Activated CD8-positive, alpha-beta memory T cell treated with anti-CD3 and anti-CD28 coated beads, Interleukin-2, amount 50 U/mL, for 48 hours (primary cell): Measurements from ENCODE around the gene FOXD1.
"Not testable (repeated sequence)": the region's sequence is repeated elsewhere in the genome, so short reads cannot be mapped to it uniquely, and the experiment has no call there.

ENCODE experiments used
- DNase-seq: peaks from one replicate; pipeline ENCODE4 v3.0.0-alpha.2; 2020

Gene FOXD1

GRCh38 chr5:73415171-73415570, 33.4 kb downstream of the FOXD1 start:
- DNase-seq = no peak

DNA sequence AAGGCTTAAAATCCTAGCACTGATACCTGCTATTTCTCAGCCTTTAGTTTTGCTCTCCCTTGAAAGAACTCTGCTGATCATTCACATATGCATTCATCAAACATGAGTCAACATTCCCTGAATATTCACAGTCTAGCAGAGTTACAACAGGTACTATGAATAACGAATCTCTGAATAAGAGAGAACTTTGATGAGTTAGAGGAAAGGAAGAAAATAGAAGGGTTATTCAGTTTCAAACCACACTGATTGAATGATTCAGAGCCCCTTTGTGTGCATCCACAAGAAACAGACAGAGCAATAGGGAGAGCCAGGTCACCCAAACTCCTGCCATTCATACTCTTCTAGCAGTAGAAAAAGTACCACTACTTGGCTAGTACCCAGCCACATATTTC, 36.0 kb downstream of the FOXD1 start:
- no peak for DNase-seq

DNA sequence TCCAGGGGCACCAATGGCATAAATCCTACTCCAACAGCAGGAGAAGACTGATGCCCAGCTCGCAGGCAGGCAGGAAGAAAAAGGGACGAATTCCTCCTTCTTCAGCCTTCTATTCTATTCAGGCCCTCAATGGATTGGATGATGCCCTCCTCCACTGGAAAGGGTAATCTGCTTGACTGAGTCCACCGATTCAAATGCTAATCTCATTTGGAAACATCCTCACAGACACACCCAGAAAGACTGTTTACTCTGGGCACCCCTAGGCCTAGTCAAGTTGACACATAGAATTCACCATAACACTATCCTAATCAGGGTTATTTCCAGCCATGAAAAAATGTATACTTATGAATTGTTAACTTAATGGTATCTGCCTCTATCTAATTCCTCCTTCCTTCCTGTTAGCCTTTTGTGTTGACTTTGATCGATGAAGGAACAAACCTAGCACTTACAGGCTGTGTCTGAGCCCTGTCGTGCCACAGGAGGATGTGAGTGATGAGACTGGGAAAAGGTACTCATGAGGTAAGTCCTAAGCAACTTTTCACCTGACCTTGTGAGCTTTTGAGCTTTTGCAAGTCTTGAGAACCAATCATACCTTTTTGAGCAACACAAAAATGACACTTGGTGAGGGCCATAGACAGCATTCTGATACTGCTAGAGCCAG, 36.5 kb downstream of the FOXD1 start:
- DNase-seq = no peak

GRCh38 chr5:73409927-73410326, 38.6 kb downstream of the FOXD1 start:
- DNase-seq = not testable (repeated sequence)

- no peak for DNase-seq
Observed at GRCh38 chr5:73405691-73406090, 42.9 kb downstream of the FOXD1 start.

DNA sequence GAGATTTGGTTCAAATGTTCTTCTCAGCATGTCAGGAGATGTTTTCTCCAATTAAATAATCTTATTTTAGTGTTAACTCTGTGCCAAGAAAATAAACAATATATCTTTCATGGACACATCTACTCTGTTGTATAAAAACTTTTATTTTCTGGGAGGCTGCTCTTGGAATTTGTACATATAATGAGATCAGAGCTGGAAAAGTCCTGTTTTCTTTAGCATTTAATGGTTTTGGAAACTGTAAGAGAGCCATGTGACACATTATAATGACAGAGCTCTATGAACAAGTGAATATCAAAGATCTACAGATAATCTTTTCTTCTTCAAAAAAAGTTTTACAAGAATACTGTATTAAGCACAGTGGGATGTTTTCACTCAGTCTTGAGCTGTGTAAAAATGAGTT, 48.8 kb downstream of the FOXD1 start:
- no peak for DNase-seq
